Liver (tissue), 9 donors: ENCODE measurements around the gene DDR2. TPM values are rescaled to one million over a fixed set of nuclear protein-coding genes. Genes with fewer than 3 reads are reported as not detected.
"Not testable (repeated sequence)": the region's sequence is repeated elsewhere in the genome, so short reads cannot be mapped to it uniquely, and the experiment has no call there.

Experiments
- DNase-seq: peaks from one replicate; pipeline ENCODE4 v3.0.0-alpha.2; 2017; ENCODE audit warnings: low spot score
- H3K27ac ChIP-seq, 2 donors: one replicate each; pipeline ENCODE4 v1.7.0; 2013; ENCODE audit warnings: inconsistent platforms in 2 of 2, low read length in 2 of 2, control low read depth in 1 of 2, low read depth in 1 of 2, mild to moderate bottlenecking in 1 of 2
- H3K27me3 ChIP-seq, 4 donors: one replicate each; pipeline versions ENCODE4 v1.6.1 to v1.7.0; 2013; ENCODE audit warnings: low read length in 3 of 4, inconsistent platforms in 1 of 4, mild to moderate bottlenecking in 1 of 4, moderate library complexity in 1 of 4; ENCODE audit not compliant: control insufficient read depth in 4 of 4, insufficient read depth in 4 of 4
- H3K36me3 ChIP-seq, 4 donors: one replicate each; pipeline versions ENCODE4 v1.6.1 to v1.7.0; 2013; ENCODE audit warnings: low read length in 3 of 4, mild to moderate bottlenecking in 3 of 4, low read depth in 1 of 4, moderate library complexity in 1 of 4; ENCODE audit not compliant: control insufficient read depth in 4 of 4, insufficient read depth in 3 of 4
- H3K4me1 ChIP-seq, 4 donors: one replicate each; pipeline versions ENCODE4 v1.6.1 to v1.7.0; 2013; ENCODE audit warnings: low read length in 3 of 4, mild to moderate bottlenecking in 3 of 4, moderate library complexity in 1 of 4; ENCODE audit not compliant: control insufficient read depth in 4 of 4, insufficient read depth in 4 of 4
- H3K4me3 ChIP-seq, 3 donors: one replicate each; pipeline versions ENCODE4 v1.6.1 to v1.7.0; 2013; ENCODE audit warnings: low read length in 3 of 3, control low read depth in 1 of 3, low read depth in 1 of 3, mild to moderate bottlenecking in 1 of 3
- H3K9ac ChIP-seq, 2 donors: one replicate each; pipeline ENCODE4 v1.7.0; 2013; ENCODE audit warnings: low read length in 2 of 2, mild to moderate bottlenecking in 2 of 2, moderate library complexity in 2 of 2, control low read depth in 1 of 2, low read depth in 1 of 2
- H3K9me3 ChIP-seq, 4 donors: one replicate each; pipeline versions ENCODE4 v1.6.1 to v1.7.0; 2013; ENCODE audit warnings: low read length in 3 of 4; ENCODE audit not compliant: control insufficient read depth in 4 of 4
- HNF4A ChIP-seq, 2 donors: conservative IDR thresholded peaks; 2 replicates each; pipeline ENCODE4 v1.6.1; 2016; ENCODE audit warnings: antibody characterized with exemption in 2 of 2, mild to moderate bottlenecking in 2 of 2
- JUND ChIP-seq, 2 donors: IDR thresholded peaks; 2 replicates each; pipeline ENCODE4 v1.6.1; 2016; ENCODE audit warnings: antibody characterized with exemption in 2 of 2
- RAD21 ChIP-seq, 2 donors: IDR thresholded peaks; 2 replicates each; pipeline ENCODE4 v1.6.1; 2016; ENCODE audit warnings: antibody characterized with exemption in 2 of 2, mild to moderate bottlenecking in 2 of 2
- WGBS: extraction: QIAGEN DNeasy Blood & Tissue Kit; methylation state at CpG from one replicate; pipeline ENCODE4 v1.1.7; 2013; 5-methylcytosine and 5-hydroxymethylcytosine counted together
- polyA plus RNA-seq, 2 donors: library from polyadenylated mRNA; stranded (reverse) in 1 of 2; unstranded in 1 of 2; fragments of 200-250 nt in 1 of 2; fragments of >200 nt in 1 of 2; fragmentation: Nextera tagmentation in 1 of 2; extraction: Ambion mirVana in 1 of 2; gene quantifications; one replicate each; pipeline versions ENCODE4 v1.2.1 to v1.2.3, GENCODE V29; 2013 to 2015
- total RNA-seq, 2 donors: library from RNA; depleted of rRNA; stranded (reverse); fragments of >200 nt; gene quantifications; one replicate each; pipeline ENCODE4 v1.2.3, GENCODE V29; 2014
- TF ChIP-seq, protein P1 (sequence below): fragments of 150-350 bp; IDR thresholded peaks from 2 replicates; pipeline ENCODE4 v1.5.1; 2017; ENCODE audit warnings: improper control_type of control experiment, low read depth, low read length; ENCODE audit not compliant: missing input control
- donor health status: healthy.
- donor health status: healthy.
- donor health status: healthy.
- donor health status: healthy.
- donor health status: healthy.

The DDR2 gene
- total and polyA plus RNA-seq, 4 donors: 1.2 to 6.4 (median 2.1) TPM

DNA sequence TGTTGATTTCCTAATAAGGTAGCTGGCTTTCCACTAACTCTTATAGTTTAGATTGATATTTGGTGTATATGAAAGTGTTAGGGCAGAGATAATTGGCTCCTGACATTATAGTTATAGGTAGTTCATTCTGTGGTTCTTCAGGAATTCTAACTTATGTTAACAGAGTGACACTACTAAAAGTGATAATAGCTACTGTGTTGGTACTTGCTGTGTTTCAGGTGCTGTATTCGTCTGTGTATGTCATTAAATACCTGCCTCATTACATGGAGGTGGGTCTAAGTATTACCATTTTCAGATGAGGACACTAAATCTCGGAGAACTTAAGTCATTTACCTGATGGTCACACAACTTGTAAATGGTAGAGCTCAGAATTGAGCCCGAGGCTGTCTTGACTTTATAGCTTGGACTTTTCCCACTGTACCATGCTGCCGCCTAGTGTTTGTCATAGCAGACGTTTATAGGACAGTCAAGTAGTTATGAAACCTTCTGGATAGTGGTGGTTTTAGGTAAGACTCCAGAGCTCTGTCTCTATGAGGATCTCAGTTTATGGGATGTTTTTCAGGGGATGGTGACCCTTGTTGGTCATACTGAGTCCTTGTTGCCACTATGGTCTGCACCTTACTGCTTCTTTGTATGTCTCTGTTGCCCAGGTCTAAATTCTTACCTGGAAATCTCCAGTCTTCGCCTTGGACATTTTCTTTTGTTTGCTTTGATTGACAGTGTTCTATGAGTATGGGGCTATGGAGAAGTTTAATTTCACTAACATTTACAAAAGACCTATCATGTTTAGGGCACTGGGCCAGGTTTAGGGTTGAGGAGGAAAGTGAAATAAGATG, 167.9 kb downstream of the DDR2 start:
- H3K9ac ChIP-seq, H3K27ac ChIP-seq, H3K4me3 ChIP-seq, H3K9me3 ChIP-seq, H3K4me1 ChIP-seq, H3K27me3 ChIP-seq, DNase-seq: not testable (repeated sequence)
- 35% methylated on average over 6 of the region's 6 CpGs for WGBS
- H3K36me3 ChIP-seq: peaks cover 4 to 24% (median 18%) of the 10 kb centered on the region in 4 donors
- TF ChIP-seq JUND (IDR thresholded peaks at IDR 0.05) (peak in 1 of 2 donors; percentile 21), RAD21 (IDR thresholded peaks at IDR 0.05) (peak; percentile 85 to 86), HNF4A (conservative IDR thresholded peaks at IDR 0.05) (peak; percentile 5 to 46)
- TF ChIP-seq, protein P1, sequence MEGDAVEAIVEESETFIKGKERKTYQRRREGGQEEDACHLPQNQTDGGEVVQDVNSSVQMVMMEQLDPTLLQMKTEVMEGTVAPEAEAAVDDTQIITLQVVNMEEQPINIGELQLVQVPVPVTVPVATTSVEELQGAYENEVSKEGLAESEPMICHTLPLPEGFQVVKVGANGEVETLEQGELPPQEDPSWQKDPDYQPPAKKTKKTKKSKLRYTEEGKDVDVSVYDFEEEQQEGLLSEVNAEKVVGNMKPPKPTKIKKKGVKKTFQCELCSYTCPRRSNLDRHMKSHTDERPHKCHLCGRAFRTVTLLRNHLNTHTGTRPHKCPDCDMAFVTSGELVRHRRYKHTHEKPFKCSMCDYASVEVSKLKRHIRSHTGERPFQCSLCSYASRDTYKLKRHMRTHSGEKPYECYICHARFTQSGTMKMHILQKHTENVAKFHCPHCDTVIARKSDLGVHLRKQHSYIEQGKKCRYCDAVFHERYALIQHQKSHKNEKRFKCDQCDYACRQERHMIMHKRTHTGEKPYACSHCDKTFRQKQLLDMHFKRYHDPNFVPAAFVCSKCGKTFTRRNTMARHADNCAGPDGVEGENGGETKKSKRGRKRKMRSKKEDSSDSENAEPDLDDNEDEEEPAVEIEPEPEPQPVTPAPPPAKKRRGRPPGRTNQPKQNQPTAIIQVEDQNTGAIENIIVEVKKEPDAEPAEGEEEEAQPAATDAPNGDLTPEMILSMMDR: peak; percentile 54

DNA sequence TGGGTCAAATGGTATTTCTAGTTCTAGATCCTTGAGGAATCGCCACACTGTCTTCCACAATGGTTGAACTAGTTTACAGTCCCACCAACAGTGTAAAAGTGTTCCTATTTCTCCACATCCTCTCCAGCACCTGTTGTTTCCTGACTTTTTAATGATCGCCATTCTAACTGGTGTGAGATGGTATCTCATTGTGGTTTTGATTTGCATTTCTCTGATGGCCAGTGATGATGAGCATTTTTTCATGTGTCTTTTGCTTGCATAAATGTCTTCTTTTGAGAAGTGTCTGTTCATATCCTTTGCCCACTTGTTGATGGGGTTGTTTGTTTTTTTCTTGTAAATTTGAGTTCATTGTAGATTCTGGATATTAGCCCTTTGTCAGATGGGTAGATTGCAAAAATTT, 175.2 kb downstream of the DDR2 start:
- H3K36me3 ChIP-seq: peaks cover 2 to 23% (median 17%) of the 10 kb centered on the region in 4 donors

DNA sequence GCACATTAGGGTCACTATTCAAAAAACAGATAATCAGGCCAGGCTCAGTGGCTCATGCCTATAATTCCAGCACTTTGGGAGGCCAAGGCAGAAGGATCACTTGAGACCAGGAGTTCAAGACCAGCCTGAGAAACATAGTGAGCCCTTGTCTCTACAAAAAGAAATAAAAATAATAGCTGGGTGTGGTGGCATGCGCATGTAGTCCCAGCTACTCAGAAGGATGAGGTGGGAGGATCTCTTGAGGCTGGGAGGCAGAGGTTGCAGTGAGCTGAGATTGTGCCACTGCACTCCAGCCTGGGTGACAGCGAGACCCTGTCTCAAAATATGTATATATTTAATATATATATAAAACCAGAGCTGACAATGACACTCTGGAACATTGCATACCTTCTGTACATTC, 180.1 kb downstream of the DDR2 start:
- 99% methylated on average over 2 of the region's 2 CpGs for WGBS
- H3K36me3 ChIP-seq, H3K27me3 ChIP-seq, H3K9me3 ChIP-seq, H3K27ac ChIP-seq, DNase-seq, H3K4me1 ChIP-seq, H3K4me3 ChIP-seq, H3K9ac ChIP-seq: not testable (repeated sequence)

More for the DNA sequence above, 175.2 kb downstream of the DDR2 start:
- not testable (repeated sequence) for H3K27me3 ChIP-seq, H3K9ac ChIP-seq, H3K27ac ChIP-seq, H3K4me3 ChIP-seq, H3K4me1 ChIP-seq, DNase-seq, H3K9me3 ChIP-seq
- WGBS: 83% methylated on average over 1 of the region's 2 CpGs

GRCh38 chr1:162818136-162818535, 185.9 kb downstream of the DDR2 start:
- DNase-seq, H3K9me3 ChIP-seq, H3K36me3 ChIP-seq, H3K27ac ChIP-seq, H3K27me3 ChIP-seq, H3K4me3 ChIP-seq, H3K9ac ChIP-seq: not testable (repeated sequence)
- 95% methylated on average over 2 of the region's 2 CpGs for WGBS
- peaks cover 5 to 12% (median 9%) of the 10 kb centered on the region in 4 donors for H3K4me1 ChIP-seq

DNA sequence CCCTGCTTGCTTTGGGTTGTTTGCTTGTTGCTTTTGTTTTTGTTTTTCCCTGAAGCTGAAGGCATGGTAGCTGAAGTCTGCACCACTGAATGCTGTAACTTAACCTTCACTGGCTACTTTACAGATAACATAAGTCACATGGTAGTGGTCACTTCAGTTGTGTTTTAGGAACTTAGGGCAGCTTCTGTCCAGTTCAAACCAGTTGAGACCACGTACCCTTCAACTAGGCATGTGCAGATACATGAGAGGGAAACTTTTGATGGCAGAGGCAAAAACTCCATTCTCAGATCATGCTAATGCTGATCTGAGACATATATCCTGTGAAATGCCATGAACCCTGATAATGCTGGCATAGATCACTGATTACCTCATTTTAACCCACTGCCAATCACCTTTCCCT, 186.4 kb downstream of the DDR2 start:
- 95% methylated on average over 1 of the region's 1 CpG for WGBS
- H3K36me3 ChIP-seq, H3K9ac ChIP-seq: not testable (repeated sequence)

More for the DNA sequence above, 186.4 kb downstream of the DDR2 start:
- not testable (repeated sequence) for H3K4me3 ChIP-seq, H3K27ac ChIP-seq, H3K9me3 ChIP-seq, DNase-seq, H3K27me3 ChIP-seq
- H3K4me1 ChIP-seq: peaks cover 5 to 12% (median 9%) of the 10 kb centered on the region in 4 donors
